Measurements from ENCODE around the gene GPR158.

GPR158 gene

DNA sequence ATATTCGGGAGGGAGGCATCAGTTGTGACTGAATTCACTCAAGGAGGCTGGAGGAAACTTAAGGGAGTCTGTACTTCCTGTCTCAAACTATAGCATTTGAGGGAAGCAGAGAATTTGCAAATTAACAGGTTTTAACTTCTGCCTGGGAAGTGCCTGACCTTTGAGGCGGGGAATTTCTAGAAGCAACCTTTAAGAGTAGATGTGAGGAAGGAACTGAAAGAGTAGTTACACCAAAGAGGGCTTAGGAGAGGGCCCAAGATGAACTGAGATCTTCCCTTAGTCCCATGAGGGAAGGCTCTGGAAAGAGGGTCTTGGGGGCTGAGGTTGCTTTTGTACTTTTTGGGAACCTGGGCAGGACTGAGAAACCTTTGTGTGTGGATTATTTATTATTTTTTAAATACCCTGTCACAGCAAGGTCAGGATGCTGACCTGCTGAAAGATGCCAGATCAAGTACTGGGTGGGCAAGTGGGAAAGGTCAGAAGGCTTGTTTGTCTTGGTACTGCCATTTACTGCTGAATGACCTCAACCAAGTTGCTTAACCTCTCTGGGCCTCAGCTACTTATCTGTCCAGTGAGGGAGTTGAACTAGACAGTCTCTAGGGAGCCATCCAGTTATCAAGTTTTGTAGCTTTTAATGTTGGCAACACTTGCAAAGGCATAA is 2.4 kb downstream of the GPR158 start:
- Histone ChIP-seq H3K4me1 (ENCODE audit: low read depth, poor library complexity, severe bottlenecking) (no peaks in the 10 kb centered on the region), H3K9ac (no peak overlapping the region), H3K4me3 (IDR thresholded peaks at IDR 0.05; ENCODE audit: insufficient read depth, low read depth, low read length) (no peak overlapping the region), H3K27me3 (ENCODE audit: insufficient read depth, low read depth) (no peaks in the 10 kb centered on the region), H4K20me1 (ENCODE audit: insufficient read depth) (no peaks in the 10 kb centered on the region), H3K4me2 (no peak overlapping the region), H2AFZ (ENCODE audit: low read depth) (no peak overlapping the region), H3K36me3 (ENCODE audit: insufficient read depth) (no peaks in the 10 kb centered on the region), H3K79me2 (ENCODE audit: insufficient read depth, low read depth) (no peaks in the 10 kb centered on the region), H3K27ac (no peak overlapping the region)
- TF ChIP-seq, protein P1, sequence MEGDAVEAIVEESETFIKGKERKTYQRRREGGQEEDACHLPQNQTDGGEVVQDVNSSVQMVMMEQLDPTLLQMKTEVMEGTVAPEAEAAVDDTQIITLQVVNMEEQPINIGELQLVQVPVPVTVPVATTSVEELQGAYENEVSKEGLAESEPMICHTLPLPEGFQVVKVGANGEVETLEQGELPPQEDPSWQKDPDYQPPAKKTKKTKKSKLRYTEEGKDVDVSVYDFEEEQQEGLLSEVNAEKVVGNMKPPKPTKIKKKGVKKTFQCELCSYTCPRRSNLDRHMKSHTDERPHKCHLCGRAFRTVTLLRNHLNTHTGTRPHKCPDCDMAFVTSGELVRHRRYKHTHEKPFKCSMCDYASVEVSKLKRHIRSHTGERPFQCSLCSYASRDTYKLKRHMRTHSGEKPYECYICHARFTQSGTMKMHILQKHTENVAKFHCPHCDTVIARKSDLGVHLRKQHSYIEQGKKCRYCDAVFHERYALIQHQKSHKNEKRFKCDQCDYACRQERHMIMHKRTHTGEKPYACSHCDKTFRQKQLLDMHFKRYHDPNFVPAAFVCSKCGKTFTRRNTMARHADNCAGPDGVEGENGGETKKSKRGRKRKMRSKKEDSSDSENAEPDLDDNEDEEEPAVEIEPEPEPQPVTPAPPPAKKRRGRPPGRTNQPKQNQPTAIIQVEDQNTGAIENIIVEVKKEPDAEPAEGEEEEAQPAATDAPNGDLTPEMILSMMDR (conservative IDR thresholded peaks at IDR 0.05; ENCODE audit: low read depth, low read length): no peak

DNA sequence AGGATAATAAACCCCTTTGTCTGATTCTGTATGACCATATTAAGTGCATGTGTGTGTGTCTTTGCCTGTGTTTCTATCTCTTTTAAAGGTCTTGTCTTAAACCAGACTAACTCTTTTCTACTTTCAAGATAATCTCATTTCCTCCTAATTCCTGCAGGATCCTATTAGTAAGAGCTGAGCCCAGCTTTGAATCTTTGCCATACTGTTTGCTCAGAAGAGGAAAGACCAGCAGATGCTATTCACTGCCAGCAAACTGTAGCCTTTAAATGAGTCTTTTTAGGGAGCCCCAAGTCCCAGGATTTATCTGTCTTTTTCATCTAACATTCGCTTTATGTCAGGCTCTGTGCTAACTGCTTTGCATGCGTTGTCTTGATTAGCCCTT is 2.9 kb downstream of the GPR158 start:
- no peak overlapping the region for H3K27ac ChIP-seq
- H3K79me2 ChIP-seq (ENCODE audit: insufficient read depth, low read depth): no peaks in the 10 kb centered on the region
- H2AFZ ChIP-seq (ENCODE audit: low read depth): no peak overlapping the region
- H3K4me3 ChIP-seq (IDR thresholded peaks at IDR 0.05; ENCODE audit: insufficient read depth, low read depth, low read length): no peak overlapping the region
- H3K27me3 ChIP-seq (ENCODE audit: insufficient read depth, low read depth): no peaks in the 10 kb centered on the region
- no peak overlapping the region for H3K9ac ChIP-seq
- H3K4me2 ChIP-seq: no peak overlapping the region
- H3K4me1 ChIP-seq (ENCODE audit: low read depth, poor library complexity, severe bottlenecking): no peaks in the 10 kb centered on the region
- H4K20me1 ChIP-seq (ENCODE audit: insufficient read depth): no peaks in the 10 kb centered on the region
- TF ChIP-seq, protein P1 (conservative IDR thresholded peaks at IDR 0.05; ENCODE audit: low read depth, low read length): no peak
- no peaks in the 10 kb centered on the region for H3K36me3 ChIP-seq (ENCODE audit: insufficient read depth)

- H2AFZ ChIP-seq (ENCODE audit: low read depth): no peak overlapping the region
- H3K79me2 ChIP-seq (ENCODE audit: insufficient read depth, low read depth): no peaks in the 10 kb centered on the region
- H3K9ac ChIP-seq: no peak overlapping the region
- no peaks in the 10 kb centered on the region for H3K36me3 ChIP-seq (ENCODE audit: insufficient read depth)
- H3K27me3 ChIP-seq (ENCODE audit: insufficient read depth, low read depth): no peaks in the 10 kb centered on the region
- H4K20me1 ChIP-seq (ENCODE audit: insufficient read depth): no peaks in the 10 kb centered on the region
- H3K27ac ChIP-seq: no peak overlapping the region
- H3K4me2 ChIP-seq: no peak overlapping the region
- no peaks in the 10 kb centered on the region for H3K4me1 ChIP-seq (ENCODE audit: low read depth, poor library complexity, severe bottlenecking)
- H3K4me3 ChIP-seq (IDR thresholded peaks at IDR 0.05; ENCODE audit: insufficient read depth, low read depth, low read length): no peak overlapping the region
- TF ChIP-seq, protein P1 (conservative IDR thresholded peaks at IDR 0.05; ENCODE audit: low read depth, low read length): no peak
Measured at GRCh38 chr10:25178411-25178810, 3.6 kb downstream of the GPR158 start.

GRCh38 chr10:25180801-25181200 is 6.0 kb downstream of the GPR158 start:
- H3K4me3 ChIP-seq (IDR thresholded peaks at IDR 0.05; ENCODE audit: insufficient read depth, low read depth, low read length): no peak overlapping the region
- H3K4me2 ChIP-seq: no peak overlapping the region
- no peak overlapping the region for H3K27ac ChIP-seq
- no peaks in the 10 kb centered on the region for H3K36me3 ChIP-seq (ENCODE audit: insufficient read depth)
- H2AFZ ChIP-seq (ENCODE audit: low read depth): no peak overlapping the region
- no peaks in the 10 kb centered on the region for H3K79me2 ChIP-seq (ENCODE audit: insufficient read depth, low read depth)
- no peaks in the 10 kb centered on the region for H3K4me1 ChIP-seq (ENCODE audit: low read depth, poor library complexity, severe bottlenecking)
- no peaks in the 10 kb centered on the region for H4K20me1 ChIP-seq (ENCODE audit: insufficient read depth)
- no peak overlapping the region for H3K9ac ChIP-seq
- H3K27me3 ChIP-seq (ENCODE audit: insufficient read depth, low read depth): no peaks in the 10 kb centered on the region
- TF ChIP-seq, protein P1 (conservative IDR thresholded peaks at IDR 0.05; ENCODE audit: low read depth, low read length): no peak
